HEK293T (cell line): ENCODE measurements around the gene CDCA5.

Experiments
- CTCF ChIA-PET: fragments of 350-600 bp; formaldehyde crosslinking; extraction: SDS; loops from one replicate; lab custom pipeline; 2021; ENCODE audit warnings: antibody characterized with exemption, inconsistent platforms; lab: Yijun Ruan, JAX
- POLR2A ChIA-PET: fragments of 350-600 bp; formaldehyde crosslinking; extraction: SDS; loops from one replicate; lab custom pipeline; 2020; ENCODE audit warnings: antibody characterized with exemption, inconsistent platforms; lab: Yijun Ruan, JAX
- DNase-seq: peaks from one replicate; pipeline ENCODE4 v3.0.0; 2012; ENCODE audit warnings: mixed read lengths; ENCODE audit errors: extremely low spot score
- ARNT ChIP-seq: fragments of 450-650 bp; IDR thresholded peaks from 2 replicates; pipeline ENCODE4 v1.6.1; 2017; ENCODE audit warnings: mild to moderate bottlenecking
- BHLHE40 ChIP-seq: fragments of 450-650 bp; IDR thresholded peaks from 2 replicates; pipeline ENCODE4 v1.6.1; 2016; ENCODE audit warnings: mild to moderate bottlenecking, moderate library complexity, borderline replicate concordance
- CTBP1 ChIP-seq: fragments of 450-650 bp; IDR thresholded peaks from 2 replicates; pipeline ENCODE4 v1.6.1; 2016; ENCODE audit warnings: borderline replicate concordance
- ELF4 ChIP-seq: fragments of 450-650 bp; IDR thresholded peaks from 2 replicates; pipeline ENCODE4 v1.6.1; 2017; ENCODE audit warnings: antibody characterized with exemption
- FOXA1 ChIP-seq: fragments of 450-650 bp; IDR thresholded peaks from 2 replicates; pipeline ENCODE4 v1.6.1; 2016; ENCODE audit warnings: mild to moderate bottlenecking
- FOXK2 ChIP-seq: fragments of 450-650 bp; IDR thresholded peaks from 2 replicates; pipeline ENCODE4 v1.6.1; 2016; ENCODE audit warnings: mild to moderate bottlenecking
- FOXM1 ChIP-seq: fragments of 450-650 bp; IDR thresholded peaks from 2 replicates; pipeline ENCODE4 v1.6.1; 2017; ENCODE audit warnings: mild to moderate bottlenecking, borderline replicate concordance
- HDGF ChIP-seq: fragments of 450-650 bp; IDR thresholded peaks from 2 replicates; pipeline ENCODE4 v1.6.1; 2017; ENCODE audit warnings: antibody characterized with exemption, borderline replicate concordance
- L3MBTL2 ChIP-seq: fragments of 450-650 bp; conservative IDR thresholded peaks from 2 replicates; pipeline ENCODE4 v1.6.1; 2016; ENCODE audit warnings: mild to moderate bottlenecking
- LEF1 ChIP-seq: fragments of 450-650 bp; IDR thresholded peaks from 2 replicates; pipeline ENCODE4 v1.6.1; 2017; ENCODE audit warnings: mild to moderate bottlenecking, borderline replicate concordance
- NFRKB ChIP-seq: fragments of 450-650 bp; IDR thresholded peaks from 2 replicates; pipeline ENCODE4 v1.6.1; 2016; ENCODE audit warnings: mild to moderate bottlenecking, moderate library complexity
- SP1 ChIP-seq: fragments of 450-650 bp; IDR thresholded peaks from 2 replicates; pipeline ENCODE4 v1.6.1; 2017
- SUZ12 ChIP-seq: fragments of 450-650 bp; IDR thresholded peaks from 2 replicates; pipeline ENCODE4 v1.6.1; 2016; ENCODE audit warnings: mild to moderate bottlenecking
- TARDBP ChIP-seq: fragments of 450-650 bp; IDR thresholded peaks from 2 replicates; pipeline ENCODE4 v1.6.1; 2016
- ZNF384 ChIP-seq: fragments of 450-650 bp; IDR thresholded peaks from 2 replicates; pipeline ENCODE4 v1.6.1; 2016
- TF ChIP-seq, protein P1 (sequence below): fragments of 450-650 bp; IDR thresholded peaks from 2 replicates; pipeline ENCODE4 v1.6.1; 2016

The CDCA5 gene

DNA sequence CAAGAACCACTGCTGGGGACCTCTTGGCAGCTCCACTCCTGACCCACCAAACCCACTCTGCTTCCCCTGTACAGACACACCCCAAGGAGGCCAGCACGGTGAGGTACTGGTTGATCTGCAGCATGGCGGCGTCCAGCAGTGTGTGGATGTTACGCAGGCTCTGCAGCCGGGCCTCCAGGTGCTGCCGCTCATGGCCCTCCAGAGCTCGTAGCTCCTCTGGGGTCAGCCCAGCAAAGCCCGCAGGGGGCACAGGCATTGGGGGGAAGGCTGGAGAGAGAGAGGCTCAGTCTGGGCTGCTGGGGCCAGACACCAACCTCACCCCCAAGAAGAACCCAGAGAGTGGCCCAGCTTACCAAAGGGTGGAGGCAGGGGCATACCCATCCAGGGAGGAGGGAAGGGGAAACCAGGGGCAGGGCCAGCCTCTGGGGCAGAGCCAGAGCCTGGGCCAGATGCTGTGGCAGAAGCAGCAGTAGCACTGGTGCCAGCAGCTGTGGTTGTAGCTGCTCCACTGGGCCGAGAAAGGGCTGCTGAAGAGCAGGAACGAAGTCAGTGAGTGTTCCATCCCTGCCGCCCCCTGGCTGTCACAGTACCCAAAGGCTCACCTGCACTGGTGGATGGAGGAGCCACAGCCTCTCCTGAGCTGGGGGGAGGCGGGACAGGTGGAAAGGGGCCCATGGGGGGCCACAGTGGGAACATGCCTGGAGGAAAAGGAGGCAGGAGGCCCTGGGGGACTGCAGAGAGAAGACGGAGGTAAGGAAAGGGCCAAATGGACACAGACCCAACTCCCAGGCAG lies 46.0 kb upstream of the CDCA5 start:
- CTCF ChIA-PET: interaction anchor here (0.6 kb wide), 1 partner anchor 79 kb away, joined by 7 read pairs; no protein-coding TSS in a partner anchor
- no peak for DNase-seq
- TF ChIP-seq, protein P1, sequence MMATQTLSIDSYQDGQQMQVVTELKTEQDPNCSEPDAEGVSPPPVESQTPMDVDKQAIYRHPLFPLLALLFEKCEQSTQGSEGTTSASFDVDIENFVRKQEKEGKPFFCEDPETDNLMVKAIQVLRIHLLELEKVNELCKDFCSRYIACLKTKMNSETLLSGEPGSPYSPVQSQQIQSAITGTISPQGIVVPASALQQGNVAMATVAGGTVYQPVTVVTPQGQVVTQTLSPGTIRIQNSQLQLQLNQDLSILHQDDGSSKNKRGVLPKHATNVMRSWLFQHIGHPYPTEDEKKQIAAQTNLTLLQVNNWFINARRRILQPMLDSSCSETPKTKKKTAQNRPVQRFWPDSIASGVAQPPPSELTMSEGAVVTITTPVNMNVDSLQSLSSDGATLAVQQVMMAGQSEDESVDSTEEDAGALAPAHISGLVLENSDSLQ: no peak
- no peak for TF ChIP-seq L3MBTL2
- TF ChIP-seq LEF1: no peak
- TF ChIP-seq ZNF384: no peak
- TF ChIP-seq SUZ12: no peak
- no peak for TF ChIP-seq TARDBP
- no peak for TF ChIP-seq FOXA1
- no peak for TF ChIP-seq SP1
- no peak for TF ChIP-seq NFRKB
- TF ChIP-seq FOXK2: no peak
- TF ChIP-seq HDGF: no peak
- POLR2A ChIA-PET: interaction anchor here (0.7 to 2.3 kb wide), 4 partner anchors 8 to 132 kb away, joined by 3 to 16 read pairs (median 6); partner anchors contain the start of genes FAU, MRPL49, POLA2 and TM7SF2

DNA sequence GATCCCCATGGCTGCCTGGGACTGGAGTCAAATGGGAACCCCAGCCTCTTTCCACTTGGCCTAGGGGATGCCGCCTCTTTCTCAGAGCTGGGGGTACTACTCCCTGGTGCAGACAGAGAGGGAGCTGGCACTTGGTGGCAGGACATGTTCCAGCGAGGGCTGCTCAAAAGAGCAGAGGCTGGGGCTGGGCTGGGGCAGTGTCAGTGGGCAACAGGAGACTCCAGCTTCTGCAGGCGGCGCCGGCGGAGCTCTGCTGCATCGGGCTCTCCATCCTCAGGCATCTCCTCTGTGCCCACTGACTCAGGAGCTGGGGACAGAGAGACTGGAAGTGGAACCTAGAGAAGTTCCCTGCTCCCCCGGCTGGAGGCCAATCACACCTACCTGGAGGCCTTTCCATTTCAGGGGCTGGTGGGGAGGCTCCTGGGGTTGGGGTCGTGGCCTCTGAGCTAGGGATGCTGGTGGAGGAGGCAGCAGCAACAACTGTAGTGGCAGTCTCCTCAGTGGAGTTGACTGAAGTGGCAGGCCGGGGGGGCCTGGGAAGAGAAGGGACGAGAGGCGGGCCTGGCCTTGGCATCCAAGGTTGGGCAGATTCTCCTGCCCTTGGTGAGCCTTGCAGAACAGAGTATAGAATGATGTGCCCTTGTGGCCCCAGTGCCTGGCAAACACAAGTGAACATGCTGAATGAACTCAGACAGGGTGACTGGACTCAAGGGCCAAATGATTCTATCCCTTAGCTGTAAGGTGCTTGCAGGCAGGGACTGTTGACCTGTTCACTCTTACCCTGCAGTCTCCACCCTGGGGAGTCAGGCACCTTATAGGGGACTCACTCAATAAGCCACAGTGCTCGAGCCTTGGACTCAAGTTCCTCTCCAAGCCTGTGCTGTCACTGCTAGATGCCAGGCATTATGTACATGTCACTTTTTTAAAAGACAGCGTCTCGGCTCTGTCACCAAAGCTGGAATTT lies 44.6 kb upstream of the CDCA5 start:
- POLR2A ChIA-PET: interaction anchor here (0.7 to 1.5 kb wide), 6 partner anchors 9 to 134 kb away, joined by 3 to 7 read pairs (median 4); partner anchors contain the start of genes CAPN1, POLA2, TM7SF2 and ZNHIT2
- CTCF ChIA-PET: interaction anchor here (0.6 kb wide), 1 partner anchor 79 kb away, joined by 3 read pairs; no protein-coding TSS in a partner anchor
- DNase-seq: no peak
- TF ChIP-seq SP1 (no peak), ELF4 (no peak), NFRKB (no peak), TARDBP (no peak), CTBP1 (no peak), FOXM1 (no peak), ZNF384 (no peak), L3MBTL2 (no peak)
- TF ChIP-seq, protein P1: no peak

DNA sequence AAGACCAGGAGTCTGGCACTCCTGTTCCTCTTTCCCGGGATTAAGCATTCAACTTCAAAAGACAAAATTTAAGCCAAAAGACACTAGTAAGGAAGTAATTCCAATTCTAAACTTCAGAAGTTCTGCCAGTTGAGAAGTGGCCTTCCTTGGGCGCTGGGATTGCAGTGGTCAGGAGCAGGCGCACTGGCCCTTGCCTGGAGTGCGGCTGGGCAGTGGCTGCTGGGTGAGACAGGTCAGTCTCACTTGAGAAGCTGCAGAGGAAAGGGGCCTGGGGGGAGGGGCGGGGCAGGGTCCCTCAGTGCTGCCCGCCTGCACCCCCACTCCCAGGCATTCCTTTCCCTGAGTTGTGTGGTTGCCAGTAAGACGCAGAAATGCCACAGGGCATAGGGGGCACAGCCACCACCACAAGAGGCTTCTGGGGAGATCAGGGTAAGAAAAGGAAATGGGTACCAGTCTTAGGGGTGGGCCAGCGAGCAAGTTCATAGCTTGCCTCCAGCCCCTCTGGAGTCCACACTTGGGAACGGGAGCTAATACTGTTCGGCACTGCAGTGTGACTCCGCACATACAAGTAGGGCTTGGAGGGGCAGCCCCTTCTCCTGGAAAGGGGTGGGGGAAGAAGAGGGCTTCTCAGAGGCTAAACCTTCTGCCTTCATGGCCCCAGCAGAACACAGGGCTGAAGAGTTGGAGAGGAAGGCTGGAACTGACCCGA lies 43.8 kb upstream of the CDCA5 start:
- DNase-seq: no peak
- TF ChIP-seq ELF4: no peak
- no peak for TF ChIP-seq FOXA1
- TF ChIP-seq CTBP1: no peak
- TF ChIP-seq LEF1: no peak
- TF ChIP-seq FOXM1: no peak
- TF ChIP-seq L3MBTL2: no peak
- TF ChIP-seq BHLHE40: no peak
- no peak for TF ChIP-seq FOXK2
- TF ChIP-seq ZNF384: no peak
- no peak for TF ChIP-seq ARNT
- no peak for TF ChIP-seq TARDBP
- no peak for TF ChIP-seq NFRKB
- no peak for TF ChIP-seq SUZ12
- TF ChIP-seq, protein P1: no peak
- no peak for TF ChIP-seq SP1
- no peak for TF ChIP-seq HDGF
- CTCF ChIA-PET: interaction anchor here (0.6 kb wide), 1 partner anchor 80 kb away, joined by 3 read pairs; no protein-coding TSS in a partner anchor
- POLR2A ChIA-PET: interaction anchor here (0.8 to 3.7 kb wide), 3 partner anchors 8 to 54 kb away, joined by 3 to 21 read pairs (median 6); partner anchors contain the start of genes CAPN1 and ZNHIT2

DNA sequence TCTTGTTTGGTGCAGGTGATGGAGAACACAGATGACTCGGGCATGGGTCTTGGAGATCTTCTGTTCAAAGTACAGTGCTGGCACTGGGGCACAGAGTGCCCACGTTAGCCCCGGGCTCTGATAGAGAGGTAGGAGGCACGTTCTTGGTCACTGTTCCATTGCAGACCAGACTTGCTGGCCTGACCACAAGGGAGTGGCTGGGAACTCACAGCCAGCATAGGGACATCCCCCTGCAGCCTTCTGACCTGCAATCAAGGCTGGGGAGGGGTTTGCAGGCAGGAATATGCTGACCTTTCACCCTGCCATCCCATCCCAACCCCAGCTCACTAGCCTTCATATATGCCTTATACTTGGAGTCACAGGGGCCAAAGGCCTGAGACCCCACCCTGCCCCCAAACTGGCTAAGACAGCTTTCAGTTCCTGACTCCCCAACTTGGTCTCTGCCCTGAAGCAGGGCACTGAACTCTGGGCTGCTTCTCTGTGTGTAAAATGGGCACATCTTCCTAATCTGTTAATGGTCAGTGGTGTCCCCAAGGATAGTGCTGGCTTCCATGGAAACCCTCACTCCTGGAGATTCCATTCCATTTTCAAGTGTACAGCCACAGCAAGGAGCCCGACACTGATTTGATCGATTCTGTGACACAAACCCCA lies 42.9 kb upstream of the CDCA5 start:
- no peak for DNase-seq
- ChIA-PET POLR2A (interaction anchor here (3.7 kb wide), 1 partner anchor 9 kb away, joined by 21 read pairs; no protein-coding TSS in a partner anchor), CTCF (no interaction called here)
- TF ChIP-seq SUZ12: no peak
- no peak for TF ChIP-seq FOXK2
- no peak for TF ChIP-seq HDGF
- no peak for TF ChIP-seq L3MBTL2
- no peak for TF ChIP-seq ELF4
- no peak for TF ChIP-seq TARDBP
- TF ChIP-seq FOXM1: no peak
- no peak for TF ChIP-seq ARNT
- no peak for TF ChIP-seq SP1
- TF ChIP-seq NFRKB: no peak
- TF ChIP-seq BHLHE40: no peak
- no peak for TF ChIP-seq LEF1
- no peak for TF ChIP-seq CTBP1
- no peak for TF ChIP-seq ZNF384
- no peak for TF ChIP-seq FOXA1
- TF ChIP-seq, protein P1: no peak
